ENCODE results near the gene ZBTB6. TPM values are rescaled to one million over a fixed set of nuclear protein-coding genes. Genes with fewer than 3 reads are reported as not detected.

The ZBTB6 gene
- total and polyA plus RNA-seq, 2 of the 13 experiments (the other 11 are each of a cell fraction or from before 2014, with no cell fraction given) = 3.7 to 7.1 TPM

DNA sequence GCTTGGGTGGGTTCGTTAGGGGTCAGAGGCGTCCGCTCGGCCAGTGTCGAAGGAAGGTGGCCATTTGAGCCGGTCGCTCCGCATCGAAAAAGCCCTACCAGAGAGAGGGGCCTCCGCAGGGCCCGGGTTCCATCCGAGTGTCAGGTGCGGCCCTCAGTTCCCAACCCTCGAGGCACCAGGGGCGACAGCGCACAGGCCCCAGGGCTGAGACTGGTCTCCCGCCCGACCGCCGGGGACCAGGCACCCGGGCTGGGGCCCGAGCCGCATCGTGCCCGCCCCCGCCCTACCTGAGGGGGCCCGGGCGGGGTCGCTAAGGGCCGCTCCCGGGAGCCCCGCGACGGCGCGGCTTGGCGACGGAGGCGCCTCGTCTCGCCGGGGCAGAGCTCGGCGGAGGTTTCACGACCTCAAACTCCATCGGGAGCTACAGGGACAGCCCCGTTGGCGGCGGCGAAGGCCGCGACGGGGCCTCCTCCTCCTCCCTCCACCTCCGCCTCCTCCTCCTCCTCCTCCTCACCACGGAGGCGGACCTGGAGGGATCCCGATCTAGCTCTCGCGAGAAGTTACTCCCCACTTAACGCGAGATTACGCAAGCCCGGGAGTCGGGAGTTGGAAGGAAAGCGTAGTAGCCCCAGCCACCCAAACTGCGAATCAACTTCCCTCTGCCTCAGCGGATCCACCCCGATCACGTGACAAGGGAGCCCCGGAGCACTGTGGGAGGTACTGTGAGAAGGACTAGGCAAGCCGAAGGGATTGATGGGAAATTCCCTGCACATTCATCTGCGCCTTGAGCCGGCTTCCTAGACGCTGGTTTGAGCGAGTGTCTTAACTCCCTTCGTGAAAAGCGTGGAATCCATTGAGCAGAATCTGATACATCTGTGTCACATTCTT, 8.1 kb downstream of the ZBTB6 start, which contains the start of gene RC3H2 (continued):
- TF ChIP-seq, protein P1, sequence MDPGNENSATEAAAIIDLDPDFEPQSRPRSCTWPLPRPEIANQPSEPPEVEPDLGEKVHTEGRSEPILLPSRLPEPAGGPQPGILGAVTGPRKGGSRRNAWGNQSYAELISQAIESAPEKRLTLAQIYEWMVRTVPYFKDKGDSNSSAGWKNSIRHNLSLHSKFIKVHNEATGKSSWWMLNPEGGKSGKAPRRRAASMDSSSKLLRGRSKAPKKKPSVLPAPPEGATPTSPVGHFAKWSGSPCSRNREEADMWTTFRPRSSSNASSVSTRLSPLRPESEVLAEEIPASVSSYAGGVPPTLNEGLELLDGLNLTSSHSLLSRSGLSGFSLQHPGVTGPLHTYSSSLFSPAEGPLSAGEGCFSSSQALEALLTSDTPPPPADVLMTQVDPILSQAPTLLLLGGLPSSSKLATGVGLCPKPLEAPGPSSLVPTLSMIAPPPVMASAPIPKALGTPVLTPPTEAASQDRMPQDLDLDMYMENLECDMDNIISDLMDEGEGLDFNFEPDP (CRISPR knock-in tag; conservative IDR thresholded peaks at IDR 0.05) = no peak
- TF ChIP-seq ERF (CRISPR knock-in tag; IDR thresholded peaks at IDR 0.05) (no peak), ZNF225 (CRISPR knock-in tag; IDR thresholded peaks at IDR 0.05) (no peak), U2AF2 (IDR thresholded peaks at IDR 0.05; ENCODE audit: low read depth, low read length) (no peak), ZNF878 (CRISPR knock-in tag; IDR thresholded peaks at IDR 0.05) (no peak; the same call in 1 of the 2 replicates), ZNF367 (CRISPR knock-in tag; IDR thresholded peaks at IDR 0.05; ENCODE audit: borderline replicate concordance) (no peak), ZNF550 (CRISPR knock-in tag; IDR thresholded peaks at IDR 0.05; ENCODE audit: borderline replicate concordance) (no peak), GABPB1 (CRISPR knock-in tag; IDR thresholded peaks at IDR 0.05) (peak; percentile 78), ZBTB7A (CRISPR knock-in tag; IDR thresholded peaks at IDR 0.05) (peak; percentile 46; the same call in 1 of the 2 replicates), ETV6 (CRISPR knock-in tag; conservative IDR thresholded peaks at IDR 0.05) (peak; percentile 47), ZNF7 (CRISPR knock-in tag; IDR thresholded peaks at IDR 0.05) (no peak), ZNF557 (CRISPR knock-in tag; IDR thresholded peaks at IDR 0.05) (no peak), ZNF841 (CRISPR knock-in tag; IDR thresholded peaks at IDR 0.05; ENCODE audit: borderline replicate concordance) (no peak), NFIC (IDR thresholded peaks at IDR 0.05; ENCODE audit: low read length) (no peak), HMG20A (CRISPR knock-in tag; IDR thresholded peaks at IDR 0.05; ENCODE audit: borderline replicate concordance) (no peak)
- TF ChIP-seq, protein P2, sequence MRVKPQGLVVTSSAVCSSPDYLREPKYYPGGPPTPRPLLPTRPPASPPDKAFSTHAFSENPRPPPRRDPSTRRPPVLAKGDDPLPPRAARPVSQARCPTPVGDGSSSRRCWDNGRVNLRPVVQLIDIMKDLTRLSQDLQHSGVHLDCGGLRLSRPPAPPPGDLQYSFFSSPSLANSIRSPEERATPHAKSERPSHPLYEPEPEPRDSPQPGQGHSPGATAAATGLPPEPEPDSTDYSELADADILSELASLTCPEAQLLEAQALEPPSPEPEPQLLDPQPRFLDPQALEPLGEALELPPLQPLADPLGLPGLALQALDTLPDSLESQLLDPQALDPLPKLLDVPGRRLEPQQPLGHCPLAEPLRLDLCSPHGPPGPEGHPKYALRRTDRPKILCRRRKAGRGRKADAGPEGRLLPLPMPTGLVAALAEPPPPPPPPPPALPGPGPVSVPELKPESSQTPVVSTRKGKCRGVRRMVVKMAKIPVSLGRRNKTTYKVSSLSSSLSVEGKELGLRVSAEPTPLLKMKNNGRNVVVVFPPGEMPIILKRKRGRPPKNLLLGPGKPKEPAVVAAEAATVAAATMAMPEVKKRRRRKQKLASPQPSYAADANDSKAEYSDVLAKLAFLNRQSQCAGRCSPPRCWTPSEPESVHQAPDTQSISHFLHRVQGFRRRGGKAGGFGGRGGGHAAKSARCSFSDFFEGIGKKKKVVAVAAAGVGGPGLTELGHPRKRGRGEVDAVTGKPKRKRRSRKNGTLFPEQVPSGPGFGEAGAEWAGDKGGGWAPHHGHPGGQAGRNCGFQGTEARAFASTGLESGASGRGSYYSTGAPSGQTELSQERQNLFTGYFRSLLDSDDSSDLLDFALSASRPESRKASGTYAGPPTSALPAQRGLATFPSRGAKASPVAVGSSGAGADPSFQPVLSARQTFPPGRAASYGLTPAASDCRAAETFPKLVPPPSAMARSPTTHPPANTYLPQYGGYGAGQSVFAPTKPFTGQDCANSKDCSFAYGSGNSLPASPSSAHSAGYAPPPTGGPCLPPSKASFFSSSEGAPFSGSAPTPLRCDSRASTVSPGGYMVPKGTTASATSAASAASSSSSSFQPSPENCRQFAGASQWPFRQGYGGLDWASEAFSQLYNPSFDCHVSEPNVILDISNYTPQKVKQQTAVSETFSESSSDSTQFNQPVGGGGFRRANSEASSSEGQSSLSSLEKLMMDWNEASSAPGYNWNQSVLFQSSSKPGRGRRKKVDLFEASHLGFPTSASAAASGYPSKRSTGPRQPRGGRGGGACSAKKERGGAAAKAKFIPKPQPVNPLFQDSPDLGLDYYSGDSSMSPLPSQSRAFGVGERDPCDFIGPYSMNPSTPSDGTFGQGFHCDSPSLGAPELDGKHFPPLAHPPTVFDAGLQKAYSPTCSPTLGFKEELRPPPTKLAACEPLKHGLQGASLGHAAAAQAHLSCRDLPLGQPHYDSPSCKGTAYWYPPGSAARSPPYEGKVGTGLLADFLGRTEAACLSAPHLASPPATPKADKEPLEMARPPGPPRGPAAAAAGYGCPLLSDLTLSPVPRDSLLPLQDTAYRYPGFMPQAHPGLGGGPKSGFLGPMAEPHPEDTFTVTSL (CRISPR knock-in tag; IDR thresholded peaks at IDR 0.05; ENCODE audit: borderline replicate concordance) = no peak
- TF ChIP-seq, protein P3, sequence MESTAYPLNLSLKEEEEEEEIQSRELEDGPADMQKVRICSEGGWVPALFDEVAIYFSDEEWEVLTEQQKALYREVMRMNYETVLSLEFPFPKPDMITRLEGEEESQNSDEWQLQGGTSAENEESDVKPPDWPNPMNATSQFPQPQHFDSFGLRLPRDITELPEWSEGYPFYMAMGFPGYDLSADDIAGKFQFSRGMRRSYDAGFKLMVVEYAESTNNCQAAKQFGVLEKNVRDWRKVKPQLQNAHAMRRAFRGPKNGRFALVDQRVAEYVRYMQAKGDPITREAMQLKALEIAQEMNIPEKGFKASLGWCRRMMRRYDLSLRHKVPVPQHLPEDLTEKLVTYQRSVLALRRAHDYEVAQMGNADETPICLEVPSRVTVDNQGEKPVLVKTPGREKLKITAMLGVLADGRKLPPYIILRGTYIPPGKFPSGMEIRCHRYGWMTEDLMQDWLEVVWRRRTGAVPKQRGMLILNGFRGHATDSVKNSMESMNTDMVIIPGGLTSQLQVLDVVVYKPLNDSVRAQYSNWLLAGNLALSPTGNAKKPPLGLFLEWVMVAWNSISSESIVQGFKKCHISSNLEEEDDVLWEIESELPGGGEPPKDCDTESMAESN (CRISPR knock-in tag; conservative IDR thresholded peaks at IDR 0.05) = no peak; the same call in 1 of the 2 replicates
- TF ChIP-seq, protein P4, sequence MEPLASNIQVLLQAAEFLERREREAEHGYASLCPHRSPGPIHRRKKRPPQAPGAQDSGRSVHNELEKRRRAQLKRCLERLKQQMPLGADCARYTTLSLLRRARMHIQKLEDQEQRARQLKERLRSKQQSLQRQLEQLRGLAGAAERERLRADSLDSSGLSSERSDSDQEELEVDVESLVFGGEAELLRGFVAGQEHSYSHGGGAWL (CRISPR knock-in tag; IDR thresholded peaks at IDR 0.05) = no peak
- TF ChIP-seq, protein P5, sequence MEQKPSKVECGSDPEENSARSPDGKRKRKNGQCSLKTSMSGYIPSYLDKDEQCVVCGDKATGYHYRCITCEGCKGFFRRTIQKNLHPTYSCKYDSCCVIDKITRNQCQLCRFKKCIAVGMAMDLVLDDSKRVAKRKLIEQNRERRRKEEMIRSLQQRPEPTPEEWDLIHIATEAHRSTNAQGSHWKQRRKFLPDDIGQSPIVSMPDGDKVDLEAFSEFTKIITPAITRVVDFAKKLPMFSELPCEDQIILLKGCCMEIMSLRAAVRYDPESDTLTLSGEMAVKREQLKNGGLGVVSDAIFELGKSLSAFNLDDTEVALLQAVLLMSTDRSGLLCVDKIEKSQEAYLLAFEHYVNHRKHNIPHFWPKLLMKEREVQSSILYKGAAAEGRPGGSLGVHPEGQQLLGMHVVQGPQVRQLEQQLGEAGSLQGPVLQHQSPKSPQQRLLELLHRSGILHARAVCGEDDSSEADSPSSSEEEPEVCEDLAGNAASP (CRISPR knock-in tag; IDR thresholded peaks at IDR 0.05; ENCODE audit: borderline replicate concordance) = no peak; the same call in 1 of the 2 replicates

Data from HepG2 (cell line).